OCI-LY7 (cell line): ENCODE measurements around the gene EFNA3. TPM values are rescaled to one million over a fixed set of nuclear protein-coding genes. Genes with fewer than 3 reads are reported as not detected.

Source experiments
- BruUV-seq: library from RNA; stranded (reverse); fragments of 400-500 nt; replicated peaks from 2 replicates; lab custom pipeline; 2021; lab: Mats Ljungman, UMichigan
- CTCF ChIA-PET: fragments of 300-600 bp; sonication (Branson Sonifier 250); formaldehyde crosslinking; loops from one replicate; lab custom pipeline; 2022; ENCODE audit warnings: antibody characterized with exemption; ENCODE audit not compliant: unreplicated experiment; lab: Charles Lee
- POLR2A ChIA-PET: fragments of 300-600 bp; sonication (Branson Sonifier 250); formaldehyde crosslinking; loops from one replicate; lab custom pipeline; 2022; ENCODE audit warnings: antibody characterized with exemption; lab: Charles Lee
- DNase-seq: peaks from one replicate; pipeline ENCODE4 v3.0.0-alpha.2; 2015; ENCODE audit warnings: low spot score
- H2AFZ ChIP-seq: fragments of 200-600 bp; sonication (generic), shearing (Covaris generic); 2 replicates; pipeline ENCODE4 v1.6.1; 2014; ENCODE audit warnings: mild to moderate bottlenecking, antibody characterized with exemption, low read length, moderate library complexity
- H3K27ac ChIP-seq: fragments of 200-600 bp; sonication (generic); 2 replicates; pipeline ENCODE4 v1.5.1; 2014; ENCODE audit warnings: mixed run types, low read depth, mild to moderate bottlenecking, moderate library complexity, low read length, inconsistent platforms; ENCODE audit not compliant: poor library complexity, severe bottlenecking
- H3K36me3 ChIP-seq: fragments of 200-600 bp; sonication (generic); 2 replicates; pipeline ENCODE4 v1.6.1; 2014; ENCODE audit warnings: mild to moderate bottlenecking, antibody characterized with exemption, low read length, moderate library complexity, mixed read lengths; ENCODE audit not compliant: insufficient read depth
- H3K4me1 ChIP-seq: fragments of 200-600 bp; sonication (generic); 2 replicates; pipeline ENCODE4 v1.5.1; 2014; ENCODE audit warnings: mild to moderate bottlenecking, low read length; ENCODE audit not compliant: insufficient read depth, poor library complexity, severe bottlenecking
- H3K4me2 ChIP-seq: fragments of 200-600 bp; sonication (generic); 2 replicates; pipeline ENCODE4 v1.6.1; 2014; ENCODE audit warnings: mild to moderate bottlenecking, low read length
- H3K4me3 ChIP-seq: fragments of 200-600 bp; sonication (generic); 2 replicates; pipeline ENCODE4 v1.5.1; 2014; ENCODE audit warnings: mild to moderate bottlenecking, low read depth, low read length; ENCODE audit not compliant: poor library complexity, severe bottlenecking
- H3K79me2 ChIP-seq: fragments of 200-600 bp; sonication (generic); 2 replicates; pipeline ENCODE4 v1.6.1; 2016; ENCODE audit warnings: low read depth, mild to moderate bottlenecking, low read length, moderate library complexity, mixed read lengths; ENCODE audit not compliant: insufficient read depth
- H3K9me2 ChIP-seq: fragments of 200-600 bp; sonication (generic); 2 replicates; pipeline ENCODE4 v1.6.1; 2016; ENCODE audit warnings: mild to moderate bottlenecking, low read length, mixed read lengths; ENCODE audit not compliant: insufficient read depth
- H3K9me3 ChIP-seq: fragments of 200-600 bp; sonication (generic); 2 replicates; pipeline ENCODE4 v1.6.1; 2014; ENCODE audit warnings: mild to moderate bottlenecking, mixed run types, low read length, mixed read lengths
- H4K20me1 ChIP-seq: fragments of 200-600 bp; sonication (generic); 2 replicates; pipeline ENCODE4 v1.6.1; 2014; ENCODE audit warnings: mild to moderate bottlenecking, antibody characterized with exemption, low read length, moderate library complexity, mixed read lengths; ENCODE audit not compliant: insufficient read depth
- CTCF ChIP-seq: fragments of 200-600 bp; sonication (generic); conservative IDR thresholded peaks from 2 replicates; pipeline ENCODE4 v1.5.1; 2014; ENCODE audit warnings: mild to moderate bottlenecking, antibody characterized with exemption, low read length, moderate library complexity, mixed read lengths
- EZH2phosphoT487 ChIP-seq: fragments of 200-600 bp; sonication (generic); IDR thresholded peaks from 2 replicates; pipeline ENCODE4 v1.6.1; 2018; ENCODE audit warnings: low read depth, borderline replicate concordance, mild to moderate bottlenecking, mixed run types, antibody characterized with exemption, low read length, moderate library complexity, mixed read lengths
- intact Hi-C: fragments of 100-400 bp; cut with micrococcal nuclease; formaldehyde crosslinking; loops from one replicate; pipeline ENCODE4 v1.10.0; 2022; ENCODE audit not compliant: unreplicated experiment
- total RNA-seq, 2 experiments: library from RNA; depleted of rRNA in 1 of 2; stranded (reverse); fragments of >200 nt in 1 of 2; shearing (Covaris generic) in 1 of 2; gene quantifications; 2 replicates each; pipeline ENCODE4 v1.2.3, GENCODE V29; 2014 to 2022

Gene EFNA3
- total RNA-seq, 2 experiments from 2014 or later, result 6.7 to 10.8 TPM

GRCh38 chr1:155121249-155121648, 42.6 kb downstream of the EFNA3 start:
- H3K4me1 ChIP-seq, result no peaks in the 10 kb centered on the region
- DNase-seq, result no peak
- H3K27ac ChIP-seq, result no peak overlapping the region
- no peak overlapping the region for H3K4me3 ChIP-seq
- no peak overlapping the region for H3K4me2 ChIP-seq
- no peaks in the 10 kb centered on the region for H3K9me3 ChIP-seq
- no peak overlapping the region for H2AFZ ChIP-seq
- intact Hi-C loops, result no loop called here
- H4K20me1 ChIP-seq, result no peaks in the 10 kb centered on the region
- POLR2A ChIA-PET, result interaction anchor here (0.6 to 0.7 kb wide), 2 partner anchors 22 to 24 kb away, joined by 3 read pairs; no protein-coding TSS in a partner anchor
- no peaks in the 10 kb centered on the region for H3K9me2 ChIP-seq
- CTCF ChIA-PET, result no interaction called here
- BruUV-seq, result no TSS peak
- H3K36me3 ChIP-seq, result no peaks in the 10 kb centered on the region
- H3K79me2 ChIP-seq, result no peaks in the 10 kb centered on the region
- no peak for TF ChIP-seq CTCF
- TF ChIP-seq EZH2phosphoT487, result no peak

- no peak for TF ChIP-seq CTCF
- no peak for TF ChIP-seq EZH2phosphoT487
- no peaks in the 10 kb centered on the region for H3K4me1 ChIP-seq
- no peak overlapping the region for H3K4me3 ChIP-seq
- no peak overlapping the region for H3K4me2 ChIP-seq
- DNase-seq, result no peak
- H3K36me3 ChIP-seq, result no peaks in the 10 kb centered on the region
- intact Hi-C loops, result no loop called here
- no peaks in the 10 kb centered on the region for H3K79me2 ChIP-seq
- ChIA-PET POLR2A (interaction anchor here (0.6 kb wide), 1 partner anchor 139 kb away, joined by 3 read pairs; the partner anchor contains the start of gene FLAD1), CTCF (no interaction called here)
- H3K9me2 ChIP-seq, result no peaks in the 10 kb centered on the region
- H4K20me1 ChIP-seq, result no peaks in the 10 kb centered on the region
- no peak overlapping the region for H2AFZ ChIP-seq
- BruUV-seq, result no TSS peak
- H3K27ac ChIP-seq, result no peak overlapping the region
- no peaks in the 10 kb centered on the region for H3K9me3 ChIP-seq
Observed at GRCh38 chr1:155122308-155122707, 43.7 kb downstream of the EFNA3 start.

- no peaks in the 10 kb centered on the region for H4K20me1 ChIP-seq
- DNase-seq, result no peak
- peaks cover 4% of the 10 kb centered on the region for H3K4me1 ChIP-seq
- H3K27ac ChIP-seq, result no peak overlapping the region
- H3K36me3 ChIP-seq, result no peaks in the 10 kb centered on the region
- no peaks in the 10 kb centered on the region for H3K9me3 ChIP-seq
- BruUV-seq, result no TSS peak
- POLR2A ChIA-PET, result no interaction called here
- no peak overlapping the region for H2AFZ ChIP-seq
- H3K9me2 ChIP-seq, result no peaks in the 10 kb centered on the region
- H3K79me2 ChIP-seq, result no peaks in the 10 kb centered on the region
- no peak overlapping the region for H3K4me3 ChIP-seq
- TF ChIP-seq CTCF, result no peak
- TF ChIP-seq EZH2phosphoT487, result no peak
- intact Hi-C loops, result no loop called here
- CTCF ChIA-PET, result no interaction called here
- no peak overlapping the region for H3K4me2 ChIP-seq
Observed at GRCh38 chr1:155123801-155124200, 45.2 kb downstream of the EFNA3 start.
